Neural cell (in vitro differentiated cells): ENCODE results near the gene PFKL. TPM values are rescaled to one million over a fixed set of nuclear protein-coding genes. Genes with fewer than 3 reads are reported as not detected.

ENCODE experiments used
- H2AFZ ChIP-seq: fragments of 200-600, 300-800 bp; sonication (generic), shearing (Covaris generic); 2 replicates; pipeline ENCODE4 v1.6.0; 2014; ENCODE audit warnings: low read depth, mild to moderate bottlenecking, antibody characterized with exemption, low read length, moderate library complexity
- H3F3A ChIP-seq: fragments of 200-600 bp; shearing (Covaris generic); 2 replicates; pipeline ENCODE4 v1.6.1; 2016; ENCODE audit warnings: mild to moderate bottlenecking, moderate library complexity, mixed read lengths, antibody characterized with exemption, low read length; ENCODE audit not compliant: insufficient read depth, poor library complexity, severe bottlenecking
- H3K27ac ChIP-seq: fragments of 200-600, 300-800 bp; sonication (generic), shearing (Covaris generic); 2 replicates; pipeline ENCODE4 v1.5.1; 2014; ENCODE audit warnings: mild to moderate bottlenecking, low read length, moderate library complexity
- H3K27me3 ChIP-seq: fragments of 300-800, 200-600 bp; sonication (generic), shearing (Covaris generic); 2 replicates; pipeline ENCODE4 v1.6.0; 2014; ENCODE audit warnings: mild to moderate bottlenecking, low read depth, low read length, moderate library complexity; ENCODE audit not compliant: insufficient read depth
- H3K36me3 ChIP-seq: fragments of 300-800, 200-600 bp; sonication (generic), shearing (Covaris generic); 2 replicates; pipeline ENCODE4 v1.5.1; 2014; ENCODE audit warnings: mild to moderate bottlenecking, antibody characterized with exemption, low read length, moderate library complexity; ENCODE audit not compliant: insufficient read depth
- H3K4me2 ChIP-seq: fragments of 300-800, 200-600 bp; sonication (generic), shearing (Covaris generic); 2 replicates; pipeline ENCODE4 v1.6.0; 2014; ENCODE audit warnings: mild to moderate bottlenecking, low read length
- H3K4me3 ChIP-seq: fragments of 300-800, 200-600 bp; sonication (generic), shearing (Covaris generic); 2 replicates; pipeline ENCODE4 v1.5.1; 2014; ENCODE audit warnings: mild to moderate bottlenecking, low read length, moderate library complexity
- H3K79me2 ChIP-seq: fragments of 200-600 bp; shearing (Covaris generic); replicated peaks from 2 replicates; pipeline ENCODE4 v1.6.0; 2014; ENCODE audit warnings: mild to moderate bottlenecking, low read length, moderate library complexity; ENCODE audit not compliant: insufficient read depth
- H3K9ac ChIP-seq: fragments of 300-800, 200-600 bp; sonication (generic), shearing (Covaris generic); 2 replicates; pipeline ENCODE4 v1.6.1; 2016; ENCODE audit warnings: mild to moderate bottlenecking, low read length, mixed read lengths
- H3K9me2 ChIP-seq: fragments of 200-600 bp; shearing (Covaris generic); 2 replicates; pipeline ENCODE4 v1.6.1; 2016; ENCODE audit warnings: mild to moderate bottlenecking, low read length, mixed read lengths; ENCODE audit not compliant: insufficient read depth
- H3K9me3 ChIP-seq: fragments of 200-600, 300-800 bp; sonication (generic), shearing (Covaris generic); 2 replicates; pipeline ENCODE4 v1.6.1; 2016; ENCODE audit warnings: mild to moderate bottlenecking, mixed run types, low read length, moderate library complexity, mixed read lengths
- H4K20me1 ChIP-seq: fragments of 200-600 bp; shearing (Covaris generic); 2 replicates; pipeline ENCODE4 v1.6.1; 2016; ENCODE audit warnings: mild to moderate bottlenecking, mixed run types; ENCODE audit not compliant: insufficient read depth
- EP300 ChIP-seq: fragments of 450-650 bp; conservative IDR thresholded peaks from 2 replicates; pipeline ENCODE4 v1.6.1; 2014; ENCODE audit warnings: antibody characterized with exemption, mild to moderate bottlenecking, moderate library complexity; ENCODE audit not compliant: poor library complexity, severe bottlenecking
- EZH2 ChIP-seq: fragments of 200-600, 300-800 bp; shearing (Covaris generic), sonication (generic); IDR thresholded peaks from 2 replicates; pipeline ENCODE4 v1.6.1; 2014; ENCODE audit warnings: antibody characterized with exemption, low read length, borderline replicate concordance, mild to moderate bottlenecking; ENCODE audit not compliant: insufficient read depth, poor library complexity, severe bottlenecking
- MXI1 ChIP-seq: fragments of 450-650 bp; conservative IDR thresholded peaks from 2 replicates; pipeline ENCODE4 v1.6.1; 2014; ENCODE audit warnings: antibody characterized with exemption, mild to moderate bottlenecking; ENCODE audit not compliant: poor library complexity, severe bottlenecking
- POLR2AphosphoS5 ChIP-seq: IDR thresholded peaks from 2 replicates; pipeline ENCODE4 v1.6.1; 2012
- RAD21 ChIP-seq: fragments of 450-650 bp; conservative IDR thresholded peaks from 2 replicates; pipeline ENCODE4 v1.6.1; 2014; ENCODE audit warnings: antibody characterized with exemption, mild to moderate bottlenecking, moderate library complexity
- SMC3 ChIP-seq: fragments of 450-650 bp; conservative IDR thresholded peaks from 2 replicates; pipeline ENCODE4 v1.6.1; 2014; ENCODE audit warnings: antibody characterized with exemption, mild to moderate bottlenecking, moderate library complexity; ENCODE audit not compliant: poor library complexity
- TAF1 ChIP-seq: IDR thresholded peaks from 2 replicates; pipeline ENCODE4 v1.6.1; 2012; ENCODE audit warnings: low read depth
- polyA plus RNA-seq: library from polyadenylated mRNA; depleted of rRNA; stranded (reverse); fragments of >200 nt; gene quantifications from 2 replicates; pipeline ENCODE4 v1.2.3, GENCODE V29; 2014
- TF ChIP-seq, protein P1 (sequence below): fragments of 450-650 bp; IDR thresholded peaks from 2 replicates; pipeline ENCODE4 v1.5.1; 2014; ENCODE audit warnings: antibody characterized with exemption, mild to moderate bottlenecking, moderate library complexity; ENCODE audit not compliant: poor library complexity, severe bottlenecking
- TF ChIP-seq, protein P2 (sequence below): IDR thresholded peaks from 2 replicates; pipeline ENCODE4 v1.6.1; 2012; ENCODE audit warnings: borderline replicate concordance

PFKL gene
- polyA plus RNA-seq, 1 donor from 2014 or later, result 79.6 TPM

DNA sequence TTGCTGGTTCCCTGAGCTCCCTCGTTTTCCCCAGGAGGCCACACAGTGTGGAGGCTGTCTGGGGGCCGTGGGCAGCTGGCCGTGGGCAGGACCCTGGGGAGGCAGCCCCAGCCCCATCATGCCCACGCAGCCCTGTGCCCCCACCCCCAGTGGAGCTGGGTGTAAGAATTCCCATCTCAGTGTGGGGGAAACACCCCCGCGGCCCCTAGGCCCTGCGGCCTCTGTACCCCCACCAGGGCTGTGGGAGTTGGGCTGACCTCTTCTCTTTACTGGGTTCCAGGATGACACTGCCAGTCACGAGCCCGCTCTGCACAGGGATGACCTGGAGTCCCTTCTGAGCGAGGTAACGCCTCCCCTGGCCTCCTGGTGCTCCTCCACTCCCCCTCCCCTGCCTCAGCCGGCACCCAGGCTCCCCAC is 3.7 kb upstream of the PFKL start:
- H4K20me1 ChIP-seq, result no peaks in the 10 kb centered on the region

DNA sequence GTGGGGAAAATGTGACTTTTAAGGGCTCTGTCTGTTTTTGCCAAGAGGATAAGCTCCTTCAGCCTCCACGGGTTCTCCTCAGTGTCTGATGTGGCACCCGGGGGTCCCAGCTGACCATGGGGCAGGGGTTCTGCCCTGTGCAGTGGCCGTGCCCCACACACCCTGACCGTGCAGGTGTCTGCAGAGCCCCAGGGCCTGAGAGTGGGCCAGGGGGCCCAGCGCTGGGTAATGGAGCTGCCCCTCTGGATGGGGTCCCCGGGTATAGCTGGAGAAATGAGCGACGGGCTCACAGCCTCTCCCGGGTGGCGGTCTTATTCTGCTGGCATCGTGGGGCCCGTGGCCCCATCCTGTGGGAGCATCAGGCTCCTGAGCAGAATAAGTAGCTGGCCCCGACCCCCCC is 2.9 kb upstream of the PFKL start:
- no peak overlapping the region for H2AFZ ChIP-seq
- no peak overlapping the region for H3K4me3 ChIP-seq
- TF ChIP-seq RAD21, result no peak
- TF ChIP-seq, protein P1, sequence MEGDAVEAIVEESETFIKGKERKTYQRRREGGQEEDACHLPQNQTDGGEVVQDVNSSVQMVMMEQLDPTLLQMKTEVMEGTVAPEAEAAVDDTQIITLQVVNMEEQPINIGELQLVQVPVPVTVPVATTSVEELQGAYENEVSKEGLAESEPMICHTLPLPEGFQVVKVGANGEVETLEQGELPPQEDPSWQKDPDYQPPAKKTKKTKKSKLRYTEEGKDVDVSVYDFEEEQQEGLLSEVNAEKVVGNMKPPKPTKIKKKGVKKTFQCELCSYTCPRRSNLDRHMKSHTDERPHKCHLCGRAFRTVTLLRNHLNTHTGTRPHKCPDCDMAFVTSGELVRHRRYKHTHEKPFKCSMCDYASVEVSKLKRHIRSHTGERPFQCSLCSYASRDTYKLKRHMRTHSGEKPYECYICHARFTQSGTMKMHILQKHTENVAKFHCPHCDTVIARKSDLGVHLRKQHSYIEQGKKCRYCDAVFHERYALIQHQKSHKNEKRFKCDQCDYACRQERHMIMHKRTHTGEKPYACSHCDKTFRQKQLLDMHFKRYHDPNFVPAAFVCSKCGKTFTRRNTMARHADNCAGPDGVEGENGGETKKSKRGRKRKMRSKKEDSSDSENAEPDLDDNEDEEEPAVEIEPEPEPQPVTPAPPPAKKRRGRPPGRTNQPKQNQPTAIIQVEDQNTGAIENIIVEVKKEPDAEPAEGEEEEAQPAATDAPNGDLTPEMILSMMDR, result no peak
- no peaks in the 10 kb centered on the region for H3F3A ChIP-seq
- H3K36me3 ChIP-seq, result no peaks in the 10 kb centered on the region
- H3K27me3 ChIP-seq, result no peaks in the 10 kb centered on the region
- no peak overlapping the region for H3K27ac ChIP-seq
- no peaks in the 10 kb centered on the region for H3K79me2 ChIP-seq
- H3K9ac ChIP-seq, result no peak overlapping the region
- H3K4me2 ChIP-seq, result no peak overlapping the region
- H3K9me3 ChIP-seq, result no peaks in the 10 kb centered on the region
- H4K20me1 ChIP-seq, result no peaks in the 10 kb centered on the region
- H3K9me2 ChIP-seq, result no peaks in the 10 kb centered on the region

More for the DNA sequence above, 3.7 kb upstream of the PFKL start:
- Histone ChIP-seq H3K4me2 (no peak overlapping the region), H3K27ac (no peak overlapping the region), H3K36me3 (no peaks in the 10 kb centered on the region), H3K4me3 (no peak overlapping the region), H2AFZ (no peak overlapping the region), H3K9me2 (no peaks in the 10 kb centered on the region), H3F3A (no peaks in the 10 kb centered on the region), H3K9me3 (no peaks in the 10 kb centered on the region), H3K27me3 (no peaks in the 10 kb centered on the region), H3K79me2 (no peaks in the 10 kb centered on the region), H3K9ac (no peak overlapping the region)
- TF ChIP-seq SMC3 (no peak), RAD21 (no peak), EP300 (no peak), MXI1 (no peak), POLR2AphosphoS5 (no peak), TAF1 (no peak), EZH2 (no peak)
- TF ChIP-seq, protein P2, sequence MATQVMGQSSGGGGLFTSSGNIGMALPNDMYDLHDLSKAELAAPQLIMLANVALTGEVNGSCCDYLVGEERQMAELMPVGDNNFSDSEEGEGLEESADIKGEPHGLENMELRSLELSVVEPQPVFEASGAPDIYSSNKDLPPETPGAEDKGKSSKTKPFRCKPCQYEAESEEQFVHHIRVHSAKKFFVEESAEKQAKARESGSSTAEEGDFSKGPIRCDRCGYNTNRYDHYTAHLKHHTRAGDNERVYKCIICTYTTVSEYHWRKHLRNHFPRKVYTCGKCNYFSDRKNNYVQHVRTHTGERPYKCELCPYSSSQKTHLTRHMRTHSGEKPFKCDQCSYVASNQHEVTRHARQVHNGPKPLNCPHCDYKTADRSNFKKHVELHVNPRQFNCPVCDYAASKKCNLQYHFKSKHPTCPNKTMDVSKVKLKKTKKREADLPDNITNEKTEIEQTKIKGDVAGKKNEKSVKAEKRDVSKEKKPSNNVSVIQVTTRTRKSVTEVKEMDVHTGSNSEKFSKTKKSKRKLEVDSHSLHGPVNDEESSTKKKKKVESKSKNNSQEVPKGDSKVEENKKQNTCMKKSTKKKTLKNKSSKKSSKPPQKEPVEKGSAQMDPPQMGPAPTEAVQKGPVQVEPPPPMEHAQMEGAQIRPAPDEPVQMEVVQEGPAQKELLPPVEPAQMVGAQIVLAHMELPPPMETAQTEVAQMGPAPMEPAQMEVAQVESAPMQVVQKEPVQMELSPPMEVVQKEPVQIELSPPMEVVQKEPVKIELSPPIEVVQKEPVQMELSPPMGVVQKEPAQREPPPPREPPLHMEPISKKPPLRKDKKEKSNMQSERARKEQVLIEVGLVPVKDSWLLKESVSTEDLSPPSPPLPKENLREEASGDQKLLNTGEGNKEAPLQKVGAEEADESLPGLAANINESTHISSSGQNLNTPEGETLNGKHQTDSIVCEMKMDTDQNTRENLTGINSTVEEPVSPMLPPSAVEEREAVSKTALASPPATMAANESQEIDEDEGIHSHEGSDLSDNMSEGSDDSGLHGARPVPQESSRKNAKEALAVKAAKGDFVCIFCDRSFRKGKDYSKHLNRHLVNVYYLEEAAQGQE, result no peak
- TF ChIP-seq, protein P1, result no peak
